ENCODE measurements around the gene RNF223. TPM values are rescaled to one million over a fixed set of nuclear protein-coding genes. Genes with fewer than 3 reads are reported as not detected.

Gene RNF223
- total and polyA plus RNA-seq, 4 donors, result 0.14 TPM; not detected in 3

GRCh38 chr1:1042835-1043234, 31.3 kb downstream of the RNF223 start (continued):
- TF ChIP-seq REST (IDR thresholded peaks at IDR 0.05) (no peak), GABPA (IDR thresholded peaks at IDR 0.05 in 1 of 2, conservative IDR thresholded peaks at IDR 0.05 in 1 of 2) (no peak)

- H3K27ac ChIP-seq (ENCODE audit: low read depth in 1 of 2, low read length in 2 of 2), result no peak overlapping the region
- DNase-seq (ENCODE audit: low spot score), result no peak
- H3K4me1 ChIP-seq (ENCODE audit: control insufficient read depth in 4 of 4, insufficient read depth in 4 of 4, low read length in 3 of 4), result peaks cover 8 to 13% (median 10%) of the 10 kb centered on the region in 4 donors
- no peaks in the 10 kb centered on the region for H3K9me3 ChIP-seq (ENCODE audit: control insufficient read depth in 4 of 4, low read length in 3 of 4)
- no peak overlapping the region for H3K9ac ChIP-seq (ENCODE audit: low read depth in 1 of 2, low read length in 2 of 2)
- 93% methylated on average over 25 of the region's 25 CpGs for WGBS
- TF ChIP-seq HNF4A (conservative IDR thresholded peaks at IDR 0.05), result no peak
- no peak for TF ChIP-seq RAD21 (IDR thresholded peaks at IDR 0.05)
- TF ChIP-seq MAX (IDR thresholded peaks at IDR 0.05), result no peak
- TF ChIP-seq SP1 (IDR thresholded peaks at IDR 0.05), result no peak
- TF ChIP-seq HNF4G (IDR thresholded peaks at IDR 0.05), result no peak
- no peak for TF ChIP-seq NR2F2 (IDR thresholded peaks at IDR 0.05)
- no peak for TF ChIP-seq ATF3 (IDR thresholded peaks at IDR 0.05)
- TF ChIP-seq FOXA1 (IDR thresholded peaks at IDR 0.05), result no peak
- TF ChIP-seq TAF1 (conservative IDR thresholded peaks at IDR 0.05), result no peak
- TF ChIP-seq REST (IDR thresholded peaks at IDR 0.05), result no peak
- no peak for TF ChIP-seq GABPA (IDR thresholded peaks at IDR 0.05 in 1 of 2, conservative IDR thresholded peaks at IDR 0.05 in 1 of 2)
- TF ChIP-seq YY1 (IDR thresholded peaks at IDR 0.05), result no peak
- TF ChIP-seq, protein P1, sequence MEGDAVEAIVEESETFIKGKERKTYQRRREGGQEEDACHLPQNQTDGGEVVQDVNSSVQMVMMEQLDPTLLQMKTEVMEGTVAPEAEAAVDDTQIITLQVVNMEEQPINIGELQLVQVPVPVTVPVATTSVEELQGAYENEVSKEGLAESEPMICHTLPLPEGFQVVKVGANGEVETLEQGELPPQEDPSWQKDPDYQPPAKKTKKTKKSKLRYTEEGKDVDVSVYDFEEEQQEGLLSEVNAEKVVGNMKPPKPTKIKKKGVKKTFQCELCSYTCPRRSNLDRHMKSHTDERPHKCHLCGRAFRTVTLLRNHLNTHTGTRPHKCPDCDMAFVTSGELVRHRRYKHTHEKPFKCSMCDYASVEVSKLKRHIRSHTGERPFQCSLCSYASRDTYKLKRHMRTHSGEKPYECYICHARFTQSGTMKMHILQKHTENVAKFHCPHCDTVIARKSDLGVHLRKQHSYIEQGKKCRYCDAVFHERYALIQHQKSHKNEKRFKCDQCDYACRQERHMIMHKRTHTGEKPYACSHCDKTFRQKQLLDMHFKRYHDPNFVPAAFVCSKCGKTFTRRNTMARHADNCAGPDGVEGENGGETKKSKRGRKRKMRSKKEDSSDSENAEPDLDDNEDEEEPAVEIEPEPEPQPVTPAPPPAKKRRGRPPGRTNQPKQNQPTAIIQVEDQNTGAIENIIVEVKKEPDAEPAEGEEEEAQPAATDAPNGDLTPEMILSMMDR (IDR thresholded peaks at IDR 0.05; ENCODE audit: low read depth, low read length, missing input control), result no peak
- H3K4me3 ChIP-seq (ENCODE audit: low read depth in 1 of 3, low read length in 3 of 3), result no peak overlapping the region
- peaks cover 0 to 3% (median 0%) of the 10 kb centered on the region in 4 donors for H3K27me3 ChIP-seq (ENCODE audit: control insufficient read depth in 4 of 4, insufficient read depth in 4 of 4, low read length in 3 of 4)
- H3K36me3 ChIP-seq (ENCODE audit: control insufficient read depth in 4 of 4, insufficient read depth in 3 of 4, low read depth in 1 of 4, low read length in 3 of 4), result peaks cover 0 to 19% (median 5%) of the 10 kb centered on the region in 4 donors
Observed at GRCh38 chr1:1041873-1042272, 32.2 kb downstream of the RNF223 start.

Measured in liver (tissue), 9 donors.